Stimulated activated CD8-positive, alpha-beta memory T cell treated with anti-CD3 and anti-CD28 coated beads, Interleukin-7, amount 100 ng/mL, for 1 hour (primary cell): ENCODE measurements around the gene TRAPPC11.
"Not testable (repeated sequence)": the region's sequence is repeated elsewhere in the genome, so short reads cannot be mapped to it uniquely, and the experiment has no call there.

Experiments used
- DNase-seq, 2 donors: peaks; one replicate each; pipeline ENCODE4 v3.0.0-alpha.2; 2020; ENCODE audit warnings: low read depth in 2 of 2

The TRAPPC11 gene

GRCh38 chr4:183721207-183722081 is 62.4 kb downstream of the TRAPPC11 start:
- DNase-seq: peak in 1 of 2 donors; percentile 7

DNA sequence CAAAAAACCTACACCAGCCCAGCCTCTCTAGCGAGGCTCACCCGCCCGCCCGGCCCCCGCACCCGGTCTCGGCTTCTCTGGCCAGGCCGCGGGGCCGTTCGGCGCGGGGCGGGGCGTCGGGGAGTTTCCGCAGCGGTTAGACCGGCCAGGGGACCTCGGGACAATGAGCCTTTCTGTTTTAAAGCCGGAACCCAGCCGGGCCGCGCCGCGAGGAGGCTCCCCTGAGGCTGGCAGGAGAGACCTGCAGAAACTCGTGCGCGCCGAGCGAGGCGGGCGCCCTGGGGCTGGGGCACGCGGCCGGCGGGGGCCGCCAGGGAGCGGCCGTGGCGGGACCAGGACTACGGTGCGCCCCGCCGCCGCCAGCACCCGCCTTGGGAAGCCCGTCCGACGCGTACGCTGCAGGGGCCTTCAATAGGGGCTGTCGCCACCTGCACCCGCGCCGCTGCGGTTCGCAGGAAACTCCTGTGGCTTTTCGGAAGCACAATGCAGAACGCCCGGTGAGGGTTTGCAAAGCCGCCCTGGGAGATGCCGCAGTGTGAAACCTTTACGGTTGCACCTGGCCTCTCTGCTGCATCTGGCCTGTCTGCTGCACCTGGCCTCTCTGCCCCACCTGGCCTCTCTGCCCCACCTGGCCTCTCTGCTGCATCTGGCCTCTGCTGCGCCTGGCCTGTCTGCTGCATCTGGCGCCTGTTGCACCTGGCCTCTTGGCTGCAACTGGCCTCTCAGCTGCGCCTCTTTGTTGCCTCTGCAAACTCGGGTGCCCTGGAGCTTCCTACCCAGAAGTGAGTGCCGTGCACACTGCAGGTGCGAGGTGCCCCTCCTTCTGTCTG is 63.9 kb downstream of the TRAPPC11 start:
- DNase-seq: peak; percentile 13 to 19

GRCh38 chr4:183723561-183724228 is 64.6 kb downstream of the TRAPPC11 start:
- no peak for DNase-seq

DNA sequence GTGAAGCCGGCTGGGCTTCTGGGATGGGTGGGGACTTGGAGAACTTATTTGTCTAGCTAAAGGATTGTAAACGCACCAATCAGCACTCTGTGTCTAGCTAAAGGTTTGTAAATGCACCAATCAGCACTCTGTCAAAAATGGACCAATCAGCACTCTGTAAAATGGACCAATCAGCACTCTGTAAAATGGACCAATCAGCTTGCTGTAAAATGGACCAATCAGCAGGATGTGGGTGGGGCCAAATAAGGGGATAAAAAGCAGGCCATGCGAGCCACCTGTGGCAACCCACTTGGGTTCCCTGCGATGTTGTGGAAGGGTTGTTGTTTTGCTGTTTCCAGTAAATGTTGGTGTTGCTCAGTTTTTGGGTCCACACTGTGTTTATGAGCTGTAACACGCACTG is 66.5 kb downstream of the TRAPPC11 start:
- not testable (repeated sequence) for DNase-seq

- no peak for DNase-seq
These were observed 68.4 kb downstream of the TRAPPC11 start for GRCh38 chr4:183727482-183727881.

DNA sequence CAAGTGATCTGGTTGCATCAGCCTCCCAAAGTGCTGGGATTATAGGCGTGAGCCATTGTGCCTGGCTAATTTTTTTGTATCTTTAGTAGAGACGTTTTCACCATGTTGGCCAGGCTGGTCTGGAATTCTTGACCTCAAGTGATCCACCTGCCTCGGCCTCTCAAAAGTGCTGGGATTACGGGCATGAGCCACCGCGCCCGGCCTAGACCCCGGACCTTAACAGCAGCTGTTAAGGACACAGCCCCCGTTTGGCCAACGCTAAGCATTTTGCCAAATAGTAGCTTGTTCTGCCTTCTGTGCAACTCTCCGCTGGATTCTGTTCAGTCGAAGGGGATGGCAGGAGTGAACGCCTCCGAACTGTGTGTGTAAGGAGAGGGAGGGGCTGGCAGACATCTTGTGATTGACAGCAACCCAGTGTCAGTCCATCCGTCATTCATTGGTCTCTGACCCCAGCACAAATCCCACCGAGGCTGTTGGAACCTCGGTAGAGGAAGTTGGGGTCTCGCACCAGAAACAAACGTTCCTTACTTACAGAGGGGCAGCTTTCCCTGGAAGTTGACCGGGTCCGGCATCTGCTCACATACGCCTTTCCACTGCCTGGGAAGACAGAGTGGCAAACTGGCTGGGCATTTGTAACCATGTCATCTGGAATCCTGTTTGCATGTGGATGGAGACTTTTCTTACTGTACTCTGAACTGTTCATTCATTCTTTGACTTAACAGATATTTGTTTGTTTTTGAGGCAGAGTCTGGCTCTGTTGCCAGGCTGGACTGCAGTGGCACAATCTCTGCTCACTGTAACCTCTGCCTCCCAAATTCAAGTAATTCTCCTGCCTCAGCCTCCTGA is 69.4 kb downstream of the TRAPPC11 start:
- DNase-seq: no peak

DNA sequence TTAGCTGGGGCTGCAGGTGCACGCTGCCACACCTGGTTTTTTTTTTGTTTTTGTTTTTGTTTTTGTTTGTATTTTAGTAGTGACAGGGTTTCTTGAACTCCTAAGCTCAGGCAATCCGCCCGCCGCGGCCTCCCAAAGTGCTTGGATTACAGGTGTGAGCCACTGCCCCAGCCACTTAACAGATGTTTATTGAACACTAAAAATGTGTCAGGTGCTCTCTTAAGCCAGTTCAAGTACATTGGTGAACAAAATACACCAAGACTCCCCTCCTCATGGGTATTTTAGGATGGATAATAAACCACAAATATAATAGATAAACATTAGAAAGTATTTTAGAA is 69.9 kb downstream of the TRAPPC11 start:
- DNase-seq: no peak

- DNase-seq: no peak
These were observed 70.6 kb downstream of the TRAPPC11 start for GRCh38 chr4:183729430-183730328.

- no peak for DNase-seq
These were observed 73.2 kb downstream of the TRAPPC11 start for GRCh38 chr4:183732296-183732695.

DNA sequence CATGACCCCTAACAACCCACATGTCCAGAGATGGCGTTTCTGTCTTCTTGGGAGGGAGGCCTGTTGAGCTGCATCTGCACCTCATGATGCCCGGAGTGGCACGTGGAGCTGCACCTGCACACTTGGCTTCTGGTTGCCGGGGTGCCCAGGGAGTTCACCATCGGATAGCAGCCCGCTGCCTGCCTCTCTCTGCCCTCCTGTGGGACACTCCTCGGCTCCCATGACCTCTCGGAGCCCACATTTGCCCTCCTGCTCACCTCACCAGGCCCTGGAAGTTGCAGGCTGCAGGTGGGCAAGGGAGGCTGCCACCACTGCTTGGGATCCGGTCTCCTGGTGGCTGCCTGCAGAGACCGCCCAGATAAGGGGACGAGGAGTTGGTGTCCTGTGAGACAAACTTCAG is 74.1 kb downstream of the TRAPPC11 start:
- no peak for DNase-seq

DNA sequence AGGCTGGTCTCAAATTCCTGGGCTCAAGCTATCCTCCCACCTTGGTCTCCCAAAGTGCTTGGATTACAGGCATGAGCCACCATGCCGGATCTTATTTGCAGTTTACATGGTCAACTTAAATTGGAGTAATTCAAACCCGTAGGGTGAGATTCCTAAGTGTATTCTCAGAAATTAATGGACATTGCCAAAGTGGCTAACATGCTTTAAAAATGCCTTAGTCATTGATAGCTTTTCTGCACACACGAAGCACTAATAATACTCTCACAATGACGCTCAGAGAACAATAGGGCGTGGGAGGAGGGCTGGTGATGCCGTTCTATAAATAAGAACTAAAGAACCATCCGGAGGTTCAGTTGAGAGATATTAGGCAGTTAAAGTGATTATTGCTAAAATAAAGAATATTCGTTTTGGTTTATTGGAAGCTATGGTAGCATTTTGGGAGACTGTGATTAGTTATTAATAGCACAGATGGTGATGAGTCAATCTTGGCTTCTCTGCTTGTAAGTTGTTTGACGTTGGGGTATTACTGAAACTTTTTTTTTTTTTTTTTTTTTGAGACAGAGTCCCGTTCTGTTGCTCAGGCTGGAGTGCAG is 79.1 kb downstream of the TRAPPC11 start:
- DNase-seq: no peak

DNA sequence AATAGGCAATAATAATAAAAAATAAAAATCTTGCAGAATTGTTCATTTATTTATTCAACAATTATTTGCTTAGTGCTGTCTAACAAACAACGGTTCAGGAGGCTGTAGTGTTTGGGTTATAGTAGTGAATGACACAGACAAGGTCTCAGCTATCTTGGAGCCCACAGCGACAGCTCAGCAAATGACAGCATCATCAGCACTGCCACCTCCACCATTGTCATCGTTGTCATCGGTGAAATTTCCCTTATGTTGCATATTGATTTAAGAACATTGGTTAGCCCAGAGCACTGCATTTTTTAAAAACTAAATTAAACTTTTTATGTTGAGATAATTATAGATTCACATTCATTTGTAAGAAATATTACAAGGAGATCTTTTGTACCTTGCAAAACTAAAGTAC is 79.9 kb downstream of the TRAPPC11 start:
- no peak for DNase-seq

DNA sequence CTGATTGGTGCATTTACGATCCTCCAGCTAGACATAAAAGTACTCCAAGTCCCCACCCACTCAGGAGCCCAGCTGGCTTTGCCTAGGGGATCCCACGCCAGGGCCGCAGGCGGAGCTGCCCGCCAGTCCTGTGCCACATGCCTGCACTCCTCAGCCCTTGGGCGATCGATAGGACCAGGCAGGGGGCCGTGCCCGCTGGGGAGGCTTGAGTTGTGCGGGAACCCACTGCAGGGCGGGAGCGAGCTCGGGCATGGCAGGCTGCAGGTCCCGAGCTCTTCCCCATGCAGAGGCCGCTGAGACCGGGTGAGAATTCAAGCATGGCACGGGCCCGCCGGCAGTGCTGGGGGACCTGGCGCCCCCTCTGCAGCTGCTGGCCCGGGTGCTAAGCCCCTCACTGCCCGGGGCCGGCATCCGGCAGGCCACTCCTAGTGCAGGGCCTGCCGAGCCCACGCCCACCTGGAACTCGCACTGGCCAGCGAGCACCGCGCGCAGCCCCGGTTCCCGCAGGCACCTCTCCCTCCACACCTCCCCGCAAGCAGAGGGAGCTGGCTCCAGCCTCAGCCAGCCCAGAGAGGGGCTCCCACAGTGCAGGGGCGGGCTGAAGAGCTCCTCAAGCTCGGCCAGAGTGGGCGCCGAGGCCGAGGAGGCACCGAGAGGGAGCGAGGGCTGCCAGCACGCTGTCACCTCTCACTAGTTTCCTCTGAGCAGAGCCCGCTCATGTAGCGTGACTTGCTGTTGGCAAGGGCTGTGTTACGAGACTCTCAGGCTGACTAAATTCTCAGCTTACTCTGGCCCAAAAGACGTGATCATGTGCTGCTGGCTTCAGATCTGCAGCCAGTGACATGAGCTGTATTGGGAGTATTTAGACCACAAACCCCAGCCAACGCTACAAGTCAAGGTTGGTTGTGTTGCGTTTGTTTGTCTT is 87.5 kb downstream of the TRAPPC11 start:
- no peak for DNase-seq

DNA sequence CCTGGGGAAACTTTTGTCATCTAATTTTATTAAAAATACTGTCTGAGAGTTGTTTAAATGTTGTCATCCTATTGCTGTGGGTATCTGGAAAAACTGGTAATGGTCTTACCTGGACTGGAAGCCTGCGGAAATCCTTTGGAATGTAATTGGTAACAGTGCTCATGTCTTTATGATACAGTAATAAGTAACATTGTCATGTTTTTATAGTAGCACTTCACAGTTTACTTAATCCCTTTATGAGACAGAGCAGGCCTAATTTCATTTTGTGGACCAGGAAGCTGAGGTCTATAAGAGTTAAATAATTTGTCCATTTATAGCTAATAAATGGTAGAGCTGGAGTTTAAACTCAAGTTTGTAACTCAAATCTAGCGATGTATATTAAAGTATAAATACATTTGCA is 88.3 kb downstream of the TRAPPC11 start:
- DNase-seq: no peak

- DNase-seq: no peak
These were observed 89.0 kb downstream of the TRAPPC11 start for GRCh38 chr4:183747931-183748670.

DNA sequence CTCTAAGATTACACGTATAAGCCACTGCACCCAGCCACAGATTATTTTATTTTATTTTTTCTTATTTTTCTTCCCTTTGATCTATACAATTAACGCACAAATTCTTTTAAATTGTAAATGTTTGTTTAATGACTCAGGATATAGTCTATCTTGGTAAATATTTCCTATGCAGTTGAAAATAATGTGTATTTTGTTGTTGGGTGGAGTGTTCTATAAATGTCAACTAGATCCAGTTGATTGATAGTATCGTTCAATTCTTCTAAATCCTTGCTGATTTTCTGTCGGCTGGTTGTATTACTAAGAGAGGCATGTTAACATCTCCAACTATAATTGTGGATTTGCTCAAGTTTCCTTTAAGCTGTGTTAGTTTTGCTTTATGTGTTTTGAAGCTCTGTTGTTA is 92.0 kb downstream of the TRAPPC11 start:
- DNase-seq: no peak

DNA sequence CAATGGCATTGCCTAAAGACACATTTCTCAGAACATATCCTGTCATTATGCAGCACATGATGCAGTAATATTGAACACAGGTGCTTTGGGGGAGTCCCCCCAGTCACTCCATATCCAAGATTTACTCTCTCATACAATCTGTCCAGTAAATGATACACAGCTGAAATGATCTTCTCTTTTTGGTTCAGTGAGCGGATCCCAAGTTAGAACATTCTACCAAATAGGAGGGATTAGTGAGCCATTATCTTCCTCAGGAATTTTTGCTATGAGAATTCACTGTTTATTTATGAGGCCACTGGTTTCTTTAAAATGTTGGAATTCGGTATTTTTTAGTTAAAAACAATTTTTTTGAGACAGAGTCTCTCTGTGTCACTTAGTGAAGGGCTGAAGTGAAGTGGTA is 96.5 kb downstream of the TRAPPC11 start:
- DNase-seq: no peak

DNA sequence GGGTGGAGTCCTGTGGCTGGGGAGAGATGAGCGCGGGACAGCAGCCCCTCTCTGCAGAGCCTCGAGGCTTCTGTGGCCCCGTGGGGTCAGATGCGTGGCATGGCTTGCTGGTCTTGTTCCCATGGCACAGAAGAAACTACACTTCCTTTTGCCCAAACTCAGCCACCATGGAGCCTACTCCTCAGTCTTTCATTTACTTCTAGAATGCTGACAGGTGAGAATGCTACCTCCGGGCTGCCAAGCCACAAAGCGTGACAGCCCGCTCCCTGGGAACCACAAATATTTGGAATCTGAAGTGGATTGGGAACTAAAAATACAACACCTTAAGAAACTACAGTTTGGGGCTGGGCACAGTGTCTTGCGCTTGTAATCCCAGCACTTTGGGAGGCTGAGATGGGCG is 98.0 kb downstream of the TRAPPC11 start:
- no peak for DNase-seq
